BE2C (cell line): ENCODE data around the gene PDE3A.

Source experiments
- DNase-seq: peaks from one replicate; pipeline ENCODE4 v3.0.0-alpha.2; 2020
- H3K27me3 ChIP-seq: fragments of 250-450 bp; sonication (Bioruptor Pico); 2 replicates; pipeline ENCODE4 v1.5.1; 2020; ENCODE audit warnings: mild to moderate bottlenecking
- H3K36me3 ChIP-seq: fragments of 250-450 bp; sonication (Bioruptor Pico); 2 replicates; pipeline ENCODE4 v1.5.1; 2020; ENCODE audit warnings: mild to moderate bottlenecking
- H3K4me1 ChIP-seq: fragments of 250-450 bp; sonication (Bioruptor Pico); 2 replicates; pipeline ENCODE4 v1.5.1; 2020
- H3K4me3 ChIP-seq: 2 replicates; pipeline ENCODE4 v1.5.1; 2011; ENCODE audit warnings: low read depth, low read length
- H3K9me3 ChIP-seq: fragments of 250-450 bp; sonication (Bioruptor Pico); 2 replicates; pipeline ENCODE4 v1.5.1; 2020
- CTCF ChIP-seq: IDR thresholded peaks from 2 replicates; pipeline ENCODE4 v1.5.1; 2012; ENCODE audit warnings: mild to moderate bottlenecking, low read depth, low read length

PDE3A gene

GRCh38 chr12:20432290-20432689, 64.0 kb downstream of the PDE3A start:
- Histone ChIP-seq H3K4me3 (no peak overlapping the region), H3K9me3 (no peaks in the 10 kb centered on the region), H3K36me3 (no peaks in the 10 kb centered on the region), H3K27me3 (no peaks in the 10 kb centered on the region), H3K4me1 (no peaks in the 10 kb centered on the region)
- no peak for TF ChIP-seq CTCF
- no peak for DNase-seq

GRCh38 chr12:20434996-20435395, 66.7 kb downstream of the PDE3A start:
- H3K9me3 ChIP-seq: no peaks in the 10 kb centered on the region
- TF ChIP-seq CTCF: no peak
- no peak overlapping the region for H3K4me3 ChIP-seq
- DNase-seq: no peak
- H3K27me3 ChIP-seq: no peaks in the 10 kb centered on the region
- no peaks in the 10 kb centered on the region for H3K4me1 ChIP-seq
- no peaks in the 10 kb centered on the region for H3K36me3 ChIP-seq

- no peaks in the 10 kb centered on the region for H3K36me3 ChIP-seq
- no peak for TF ChIP-seq CTCF
- no peaks in the 10 kb centered on the region for H3K27me3 ChIP-seq
- H3K9me3 ChIP-seq: no peaks in the 10 kb centered on the region
- no peak for DNase-seq
- H3K4me3 ChIP-seq: no peak overlapping the region
- no peaks in the 10 kb centered on the region for H3K4me1 ChIP-seq
Observed at GRCh38 chr12:20436316-20436715, 68.0 kb downstream of the PDE3A start.

- Histone ChIP-seq H3K9me3 (no peaks in the 10 kb centered on the region), H3K4me1 (no peaks in the 10 kb centered on the region; the same call in 1 of the 2 replicates), H3K4me3 (no peak overlapping the region), H3K36me3 (no peaks in the 10 kb centered on the region), H3K27me3 (no peaks in the 10 kb centered on the region)
- no peak for TF ChIP-seq CTCF
- DNase-seq: no peak
Observed at GRCh38 chr12:20438299-20438779, 70.0 kb downstream of the PDE3A start.

GRCh38 chr12:20439626-20440025, 71.3 kb downstream of the PDE3A start:
- Histone ChIP-seq H3K9me3 (no peaks in the 10 kb centered on the region), H3K4me1 (no peaks in the 10 kb centered on the region; the same call in 1 of the 2 replicates), H3K36me3 (no peaks in the 10 kb centered on the region), H3K27me3 (no peaks in the 10 kb centered on the region), H3K4me3 (no peak overlapping the region)
- TF ChIP-seq CTCF: no peak
- DNase-seq: no peak

GRCh38 chr12:20440408-20440807, 72.1 kb downstream of the PDE3A start:
- DNase-seq: no peak
- no peaks in the 10 kb centered on the region; the same call in 1 of the 2 replicates for H3K4me1 ChIP-seq
- no peak overlapping the region for H3K4me3 ChIP-seq
- TF ChIP-seq CTCF: no peak
- no peaks in the 10 kb centered on the region for H3K27me3 ChIP-seq
- no peaks in the 10 kb centered on the region for H3K9me3 ChIP-seq
- no peaks in the 10 kb centered on the region for H3K36me3 ChIP-seq
